ENCODE results near the gene APOLD1.

Gene APOLD1

DNA sequence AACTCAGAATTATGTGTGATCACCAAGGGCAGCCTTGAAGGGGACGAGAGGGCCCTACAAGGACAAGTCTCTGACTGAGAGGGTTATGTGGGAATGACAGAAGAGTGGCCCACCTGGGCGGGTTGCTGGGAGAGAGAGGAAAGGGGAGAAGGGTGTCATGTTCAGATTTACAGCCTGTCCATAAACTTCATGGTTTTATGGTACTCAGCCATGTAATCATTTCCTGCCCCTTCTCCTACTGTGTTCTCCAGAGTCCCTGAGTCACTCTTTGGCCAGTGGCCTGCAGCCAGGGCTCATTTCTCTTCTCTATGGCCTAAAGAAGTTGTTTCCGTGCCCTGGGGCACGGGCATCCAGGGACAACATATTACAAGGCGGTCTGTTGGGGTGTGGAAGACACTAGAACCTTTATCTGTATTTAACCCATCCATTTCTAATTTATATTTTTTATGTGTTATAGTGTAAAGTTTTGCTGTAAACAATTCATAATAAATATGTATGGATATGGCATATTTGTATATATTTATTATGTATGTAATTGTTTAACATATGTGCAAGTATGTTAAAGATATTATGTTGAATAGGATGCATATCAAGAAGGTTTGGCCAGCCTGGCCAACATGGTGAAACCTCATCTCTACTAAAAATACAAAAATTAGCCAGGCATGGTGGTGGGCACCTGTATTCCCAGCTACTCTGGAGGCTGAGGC lies 54.6 kb downstream of the APOLD1 start:
- DNase-seq (ENCODE audit: low read depth, low spot score): peak; percentile 86

DNA sequence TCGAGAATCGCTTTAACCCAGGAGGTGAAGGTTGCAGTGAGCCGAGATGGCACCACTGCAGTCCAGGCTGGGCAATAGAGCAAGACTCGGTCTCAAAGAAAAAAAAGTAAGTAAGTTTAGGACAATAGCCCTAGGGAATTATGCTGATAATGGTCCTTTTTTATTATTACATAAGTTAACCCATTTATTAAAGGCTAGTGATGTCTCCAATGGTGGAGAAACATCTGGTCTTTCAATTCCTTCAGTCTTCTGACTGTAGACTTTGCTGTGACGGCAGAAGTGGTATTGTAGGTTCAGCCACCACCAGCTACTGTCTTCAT lies 55.1 kb downstream of the APOLD1 start:
- no peak for DNase-seq (ENCODE audit: low read depth, low spot score)
